ENCODE measurements around the gene ETFB.

ETFB gene

DNA sequence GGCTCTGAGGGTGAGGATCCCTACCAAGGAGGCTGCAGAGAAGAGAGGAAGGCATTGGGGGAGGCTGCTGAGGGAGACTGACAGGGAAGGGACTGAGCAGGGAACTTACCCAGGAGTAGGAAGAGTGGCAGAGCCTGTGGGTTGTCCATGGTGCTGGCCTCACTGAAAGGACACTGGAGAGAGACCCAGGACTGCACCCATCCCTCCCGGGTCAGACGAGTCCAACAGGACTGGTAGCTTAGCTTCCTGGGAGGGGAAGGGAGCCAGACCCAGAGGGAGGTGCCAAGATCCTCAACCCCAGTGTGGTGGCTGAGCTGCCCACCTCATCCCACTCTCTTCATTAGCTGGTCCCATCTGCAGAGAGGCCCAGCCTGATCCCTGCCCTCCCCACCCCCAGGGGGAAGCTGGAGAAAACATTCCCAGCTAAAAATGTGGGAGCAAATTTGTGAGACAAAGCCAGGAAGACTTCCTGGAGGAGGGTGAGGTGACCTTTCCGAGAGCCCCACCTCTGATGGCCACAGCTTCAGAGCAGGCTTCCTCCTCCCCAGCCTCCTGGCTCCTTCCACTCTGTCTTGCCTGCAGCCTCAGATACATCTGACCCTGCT lies 24.1 kb downstream of the ETFB start, which contains the start of gene VSIG10L:
Gene VSIG10L (minus strand): TSS at position 164 of the 605 bp plus-strand sequence. CDS start 15 bp downstream, at position 149.
- no peak within 1 kb of the TSS for H3K4me3 ChIP-seq (ENCODE audit: control insufficient read depth, low read depth, low read length)
- TF ChIP-seq, protein P1, sequence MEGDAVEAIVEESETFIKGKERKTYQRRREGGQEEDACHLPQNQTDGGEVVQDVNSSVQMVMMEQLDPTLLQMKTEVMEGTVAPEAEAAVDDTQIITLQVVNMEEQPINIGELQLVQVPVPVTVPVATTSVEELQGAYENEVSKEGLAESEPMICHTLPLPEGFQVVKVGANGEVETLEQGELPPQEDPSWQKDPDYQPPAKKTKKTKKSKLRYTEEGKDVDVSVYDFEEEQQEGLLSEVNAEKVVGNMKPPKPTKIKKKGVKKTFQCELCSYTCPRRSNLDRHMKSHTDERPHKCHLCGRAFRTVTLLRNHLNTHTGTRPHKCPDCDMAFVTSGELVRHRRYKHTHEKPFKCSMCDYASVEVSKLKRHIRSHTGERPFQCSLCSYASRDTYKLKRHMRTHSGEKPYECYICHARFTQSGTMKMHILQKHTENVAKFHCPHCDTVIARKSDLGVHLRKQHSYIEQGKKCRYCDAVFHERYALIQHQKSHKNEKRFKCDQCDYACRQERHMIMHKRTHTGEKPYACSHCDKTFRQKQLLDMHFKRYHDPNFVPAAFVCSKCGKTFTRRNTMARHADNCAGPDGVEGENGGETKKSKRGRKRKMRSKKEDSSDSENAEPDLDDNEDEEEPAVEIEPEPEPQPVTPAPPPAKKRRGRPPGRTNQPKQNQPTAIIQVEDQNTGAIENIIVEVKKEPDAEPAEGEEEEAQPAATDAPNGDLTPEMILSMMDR (conservative IDR thresholded peaks at IDR 0.05; ENCODE audit: control insufficient read depth, insufficient read depth, low read depth, low read length), result no peak
- no peak for DNase-seq (ENCODE audit: low read depth)

DNA sequence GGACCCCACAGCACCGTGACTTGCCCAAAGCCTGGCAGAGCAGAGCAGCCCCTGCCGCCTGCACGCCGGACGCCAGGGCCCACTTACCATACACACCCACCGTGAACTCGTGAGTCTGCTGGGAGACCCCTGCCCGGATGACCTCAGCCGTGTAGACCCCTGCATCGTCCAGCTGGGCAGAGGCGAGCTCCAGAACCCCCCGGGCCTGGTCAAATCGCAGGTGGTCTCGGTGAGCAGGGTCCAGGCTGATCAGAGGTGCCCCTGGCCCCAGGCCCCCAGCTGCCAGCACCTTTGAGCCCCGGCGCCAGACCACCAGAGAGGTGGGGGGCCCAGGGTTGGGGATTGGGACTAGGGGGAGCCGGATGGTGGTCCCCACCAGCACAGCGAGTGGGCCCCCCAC lies 25.1 kb downstream of the ETFB start:
- no peak overlapping the region for H3K4me3 ChIP-seq (ENCODE audit: control insufficient read depth, low read depth, low read length)
- TF ChIP-seq, protein P1 (conservative IDR thresholded peaks at IDR 0.05; ENCODE audit: control insufficient read depth, insufficient read depth, low read depth, low read length), result no peak
- DNase-seq (ENCODE audit: low read depth), result no peak

DNA sequence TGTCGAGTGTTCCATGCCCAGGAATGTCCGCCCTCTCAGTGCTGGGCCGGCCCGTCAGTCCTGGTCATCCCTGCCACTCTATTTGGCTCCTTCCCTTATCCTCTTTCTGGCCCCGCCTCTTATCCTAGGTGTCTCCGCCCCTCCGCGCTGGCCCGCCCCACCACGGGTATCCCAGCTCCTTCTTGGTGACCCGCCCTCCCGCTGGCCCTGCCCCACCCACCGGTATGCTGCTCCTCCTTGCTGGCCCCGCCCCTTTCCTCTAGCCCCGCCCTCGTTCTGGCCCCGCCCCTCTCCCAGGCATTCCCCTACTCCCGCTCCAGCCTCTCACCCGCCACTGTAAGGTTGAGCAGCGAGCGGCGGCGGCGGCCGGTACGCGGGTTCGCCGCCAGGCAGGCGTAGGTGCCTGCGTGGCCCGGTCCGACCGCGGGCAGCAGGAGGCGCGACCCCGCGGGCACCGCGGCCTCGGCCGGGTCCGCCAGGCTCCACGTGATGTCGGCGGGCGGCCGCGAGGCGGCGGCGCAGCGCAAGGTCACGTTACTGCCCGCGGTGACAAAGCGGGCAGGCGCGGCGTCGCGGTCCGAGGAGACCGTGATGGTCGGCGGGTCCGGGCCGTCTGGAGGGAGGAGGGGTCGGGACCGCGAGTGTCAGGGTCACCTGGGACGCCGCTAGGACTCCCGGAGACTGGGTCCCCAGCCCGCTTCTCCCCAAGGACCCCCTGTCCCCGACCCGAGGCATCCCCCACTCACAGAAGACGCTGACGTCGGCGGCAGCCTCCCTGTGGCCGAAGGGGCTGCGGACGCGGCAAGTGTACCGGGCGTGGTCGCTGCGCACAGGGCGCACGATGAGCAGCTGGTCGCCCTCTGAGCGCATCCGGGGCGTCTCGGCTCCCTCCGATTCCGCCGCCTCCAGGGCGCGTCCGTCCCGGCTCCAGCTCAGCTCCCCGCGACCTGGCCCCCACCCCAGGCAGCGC lies 26.2 kb downstream of the ETFB start:
- TF ChIP-seq, protein P1 (conservative IDR thresholded peaks at IDR 0.05; ENCODE audit: control insufficient read depth, insufficient read depth, low read depth, low read length), result no peak
- peak overlapping the region; percentile 62 for H3K4me3 ChIP-seq (ENCODE audit: control insufficient read depth, low read depth, low read length)
- DNase-seq (ENCODE audit: low read depth), result peak; percentile 93

DNA sequence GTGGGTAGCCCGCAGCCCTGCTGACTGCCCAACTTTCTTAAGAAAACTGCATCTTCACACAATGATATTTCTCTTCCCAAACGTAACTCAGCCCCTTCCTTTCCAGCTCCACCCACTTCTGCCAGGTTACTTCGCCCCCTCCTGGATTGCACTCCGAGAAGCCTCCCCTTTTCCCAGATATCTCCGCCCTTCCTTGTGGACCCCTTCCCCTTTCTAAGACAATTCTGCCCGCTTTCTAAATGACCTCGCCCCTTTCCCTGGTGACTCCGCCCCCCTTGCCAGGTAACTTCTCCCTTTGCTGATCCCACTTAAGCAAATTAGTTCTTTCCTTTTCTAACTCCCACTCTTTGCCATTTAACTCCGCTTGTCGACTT lies 26.9 kb downstream of the ETFB start:
- peak overlapping the region; percentile 62 for H3K4me3 ChIP-seq (ENCODE audit: control insufficient read depth, low read depth, low read length)
- DNase-seq (ENCODE audit: low read depth), result no peak
- TF ChIP-seq, protein P1 (conservative IDR thresholded peaks at IDR 0.05; ENCODE audit: control insufficient read depth, insufficient read depth, low read depth, low read length), result no peak

DNA sequence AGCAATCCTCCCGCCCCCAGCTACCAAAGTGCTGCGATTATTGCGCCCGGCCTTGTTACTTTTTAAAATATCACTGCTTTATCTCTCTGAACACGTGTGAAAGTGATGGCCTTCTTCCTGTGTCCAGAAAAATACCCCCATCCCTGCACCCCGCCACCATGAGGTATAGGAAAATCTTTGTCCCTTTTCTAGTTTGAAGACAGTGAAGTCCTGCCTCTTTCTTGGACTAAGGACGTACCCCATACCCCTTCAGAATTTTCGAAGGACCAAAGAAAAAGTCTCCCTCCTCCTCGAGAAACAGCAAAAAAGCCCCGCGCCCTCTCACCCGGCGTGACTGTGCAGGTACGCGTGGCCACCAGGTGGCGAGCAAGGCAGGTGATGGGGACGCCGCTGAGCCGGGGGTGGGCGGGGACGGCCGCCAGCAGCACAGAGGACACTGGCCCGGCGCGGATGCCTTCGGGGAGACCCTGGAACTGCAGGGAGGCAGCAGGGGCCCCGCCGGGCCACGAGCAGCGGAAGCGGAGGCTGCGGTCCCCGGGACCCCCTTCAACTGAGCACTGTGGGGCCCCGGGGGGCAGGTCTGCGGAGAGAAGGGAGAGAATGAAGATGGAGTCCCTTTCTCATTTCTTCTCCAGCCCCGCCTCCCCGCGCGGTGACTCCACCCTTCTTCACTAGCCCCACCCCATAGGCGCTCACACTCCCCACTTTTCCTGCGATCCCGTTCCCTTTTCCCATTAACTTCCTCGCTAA lies 27.4 kb downstream of the ETFB start:
- peak overlapping the region; percentile 62 for H3K4me3 ChIP-seq (ENCODE audit: control insufficient read depth, low read depth, low read length)
- peak; percentile 64 for DNase-seq (ENCODE audit: low read depth)
- TF ChIP-seq, protein P1 (conservative IDR thresholded peaks at IDR 0.05; ENCODE audit: control insufficient read depth, insufficient read depth, low read depth, low read length), result peak; percentile 60

DNA sequence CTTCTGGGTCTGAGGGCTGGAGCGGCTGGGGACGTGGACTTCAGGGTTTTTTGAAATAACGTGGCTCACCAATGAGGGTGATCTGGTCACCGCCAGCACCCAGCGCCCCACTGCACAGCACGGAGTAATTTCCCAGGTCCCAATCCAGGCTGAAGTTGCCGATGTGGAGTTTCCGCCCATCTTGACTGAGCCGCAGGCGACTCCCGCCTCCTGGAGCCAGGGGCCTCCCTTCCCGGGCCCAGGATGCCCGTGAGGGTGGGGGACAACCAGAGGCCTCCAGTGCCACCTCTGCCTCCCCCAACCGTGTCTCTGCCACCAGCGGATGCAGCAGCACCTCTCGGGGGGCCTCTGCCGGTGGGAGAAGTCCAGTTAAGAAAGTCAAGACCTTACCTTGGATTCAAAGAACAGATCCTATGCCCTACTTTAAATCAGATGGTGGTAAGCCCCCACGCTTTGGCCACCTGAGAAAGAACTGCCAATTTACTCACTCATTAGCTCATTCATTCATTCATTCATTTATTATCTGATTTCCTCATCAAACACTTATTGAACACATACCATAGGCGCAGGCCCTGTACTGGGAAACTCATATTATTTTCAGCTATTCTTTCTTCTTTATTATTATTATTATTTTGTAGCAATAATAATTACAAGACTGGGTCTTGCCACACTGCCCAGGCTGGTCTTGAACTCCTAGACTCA lies 28.2 kb downstream of the ETFB start:
- DNase-seq (ENCODE audit: low read depth), result no peak
- TF ChIP-seq, protein P1 (conservative IDR thresholded peaks at IDR 0.05; ENCODE audit: control insufficient read depth, insufficient read depth, low read depth, low read length), result no peak
- H3K4me3 ChIP-seq (ENCODE audit: control insufficient read depth, low read depth, low read length), result no peak overlapping the region
